ENCODE measurements around the gene IRAK2. TPM values are rescaled to one million over a fixed set of nuclear protein-coding genes. Genes with fewer than 3 reads are reported as not detected.
A peak's percentile ranks its signal among the peaks of the same experiment; 100 is the strongest.

The IRAK2 gene
- total RNA-seq, 1 donor = 4.0 TPM

GRCh38 chr3:10292505-10293419 is 128.0 kb downstream of the IRAK2 start, which contains the start of gene GHRL:
Gene GHRL (minus strand): TSS chr3:10292947. CDS start chr3:10290180, 2,767 bp downstream.
- Histone ChIP-seq H2AFZ (ENCODE audit: low read length) (no peak within 1 kb of the TSS), H3K27ac (ENCODE audit: low read depth, low read length) (no peak within 1 kb of the TSS), H3K4me3 (ENCODE audit: insufficient read depth, low read length) (no peak within 1 kb of the TSS), H3K4me2 (ENCODE audit: insufficient read depth, low read length) (no peak within 1 kb of the TSS), H3K9me3 (ENCODE audit: low read depth, low read length) (no peaks in the 10 kb centered on the region), H3K79me2 (ENCODE audit: insufficient read depth, low read length) (no peaks in the 10 kb centered on the region), H3K36me3 (ENCODE audit: insufficient read depth, low read length) (peaks cover 15% of the 10 kb centered on the region), H3K4me1 (ENCODE audit: insufficient read depth, low read length) (peaks cover 6% of the 10 kb centered on the region), H3K27me3 (ENCODE audit: insufficient read depth, low read length) (no peaks in the 10 kb centered on the region), H4K20me1 (ENCODE audit: insufficient read depth, low read length) (peaks cover 3% of the 10 kb centered on the region)
- DNase-seq (ENCODE audit: insufficient read length, low spot score, missing footprints) = peak; percentile 84
- no peak for TF ChIP-seq CTCF (IDR thresholded peaks at IDR 0.05; ENCODE audit: extremely low read depth, low read depth, low read length)

Small RNAs within 50 kb of the gene (small RNA-seq; reads per million reads assigned to genes)
- gene RF02126 = not detected

Other genes starting within 250 kb of the IRAK2 start
- gene IL17RC, start 247.8 kb upstream of the IRAK2 start, total RNA-seq = 42.1 and 47.0 TPM in 2 replicates
- gene CRELD1, start 231.1 kb upstream of the IRAK2 start, total RNA-seq = 7.6 and 10.3 TPM in 2 replicates
- 3.5 and 4.3 TPM in 2 replicates for gene PRRT3, start 212.5 kb upstream of the IRAK2 start, total RNA-seq
- gene EMC3, start 178.1 kb upstream of the IRAK2 start, total RNA-seq = 55.7 and 58.3 TPM in 2 replicates
- gene FANCD2, start 138.5 kb upstream of the IRAK2 start, total RNA-seq = 3.2 and 6.2 TPM in 2 replicates
- gene FANCD2OS, start 56.7 kb upstream of the IRAK2 start, total RNA-seq = not detected in 2 replicates
- gene BRK1, start 49.2 kb upstream of the IRAK2 start, total RNA-seq = 113 and 114 TPM in 2 replicates
- gene VHL, start 23.1 kb upstream of the IRAK2 start, total RNA-seq = 33.9 and 36.9 TPM in 2 replicates
- 19.2 and 20.0 TPM in 2 replicates for gene TATDN2, start 83.5 kb downstream of the IRAK2 start, total RNA-seq
- gene GHRL, start 128.0 kb downstream of the IRAK2 start, total RNA-seq = under 0.01 TPM in 1 of 2 replicates, not detected in the other
- gene SEC13, start 156.2 kb downstream of the IRAK2 start, total RNA-seq = 201 and 204 TPM in 2 replicates

Measured in osteoblast (primary cell).